ENCODE data around the gene POC1A. TPM values are rescaled to one million over a fixed set of nuclear protein-coding genes. Genes with fewer than 3 reads are reported as not detected.

Gene POC1A
- polyA plus RNA-seq, 1 donor (not counting 4 experiments of a cell fraction or from before 2014, with no cell fraction given): 11.5 TPM

GRCh38 chr3:52185837-52186236 is 31.6 kb upstream of the POC1A start:
- DNase-seq (ENCODE audit: low read depth, low spot score): no peak

GRCh38 chr3:52185311-52185710 is 31.1 kb upstream of the POC1A start:
- H4K20me1 ChIP-seq (ENCODE audit: control insufficient read depth, extremely low read depth, insufficient read depth, low read length): no peaks in the 10 kb centered on the region
- H3K27me3 ChIP-seq (ENCODE audit: control insufficient read depth, extremely low read depth, insufficient read depth, low read length): no peaks in the 10 kb centered on the region
- no peak overlapping the region for H3K4me3 ChIP-seq (ENCODE audit: control insufficient read depth in 2 of 3, extremely low read depth in 1 of 3, insufficient read depth in 2 of 3, low read depth in 1 of 3, low read length in 3 of 3)
- H3K9ac ChIP-seq (ENCODE audit: control insufficient read depth, extremely low read depth, insufficient read depth, low read length): no peak overlapping the region
- dilution Hi-C loops (cut with MboI; ENCODE audit: extremely low pct_ligation_motif_present, low sequenced_read_pairs): no loop called here
- H3K9me1 ChIP-seq (ENCODE audit: control insufficient read depth, extremely low read depth, insufficient read depth, low read length): no peaks in the 10 kb centered on the region
- H2AFZ ChIP-seq (ENCODE audit: control insufficient read depth, low read length): no peak overlapping the region
- no peak overlapping the region for H3K27ac ChIP-seq (ENCODE audit: control insufficient read depth, insufficient read depth, low read length)
- H3K9me3 ChIP-seq (ENCODE audit: control insufficient read depth, low read depth, low read length): no peaks in the 10 kb centered on the region
- no peak for FAIRE-seq
- no peak for DNase-seq (ENCODE audit: low read depth, low spot score)
- H3K4me1 ChIP-seq (ENCODE audit: control insufficient read depth, extremely low read depth, insufficient read depth, low read length): peaks cover 3% of the 10 kb centered on the region
- H3K4me2 ChIP-seq (ENCODE audit: control insufficient read depth, extremely low read depth, insufficient read depth, low read depth, low read length): no peak overlapping the region
- H3K36me3 ChIP-seq (ENCODE audit: control insufficient read depth in 2 of 2, extremely low read depth in 1 of 2, insufficient read depth in 2 of 2, low read length in 2 of 2): no peaks in the 10 kb centered on the region
- no peaks in the 10 kb centered on the region for H3K79me2 ChIP-seq (ENCODE audit: control insufficient read depth, insufficient read depth, low read length)
- TF ChIP-seq EZH2 (IDR thresholded peaks at IDR 0.05; ENCODE audit: low read length) (no peak), CTCF (optimal IDR thresholded peaks at IDR 0.05 in 1 of 3, IDR thresholded peaks at IDR 0.05 in 1 of 3, conservative IDR thresholded peaks at IDR 0.05 in 1 of 3; ENCODE audit: extremely low read depth in 1 of 3, insufficient read depth in 2 of 3, low read length in 3 of 3) (no peak)

More at GRCh38 chr3:52185837-52186236, 31.6 kb upstream of the POC1A start:
- H3K4me3 ChIP-seq (ENCODE audit: control insufficient read depth in 2 of 3, extremely low read depth in 1 of 3, insufficient read depth in 2 of 3, low read depth in 1 of 3, low read length in 3 of 3): no peak overlapping the region
- H3K9me3 ChIP-seq (ENCODE audit: control insufficient read depth, low read depth, low read length): no peaks in the 10 kb centered on the region
- peaks cover 3% of the 10 kb centered on the region for H3K4me1 ChIP-seq (ENCODE audit: control insufficient read depth, extremely low read depth, insufficient read depth, low read length)
- no peak overlapping the region for H2AFZ ChIP-seq (ENCODE audit: control insufficient read depth, low read length)
- no peaks in the 10 kb centered on the region for H3K79me2 ChIP-seq (ENCODE audit: control insufficient read depth, insufficient read depth, low read length)
- TF ChIP-seq EZH2 (IDR thresholded peaks at IDR 0.05; ENCODE audit: low read length): no peak
- TF ChIP-seq CTCF (optimal IDR thresholded peaks at IDR 0.05 in 1 of 3, IDR thresholded peaks at IDR 0.05 in 1 of 3, conservative IDR thresholded peaks at IDR 0.05 in 1 of 3; ENCODE audit: extremely low read depth in 1 of 3, insufficient read depth in 2 of 3, low read length in 3 of 3): no peak
- no peak overlapping the region for H3K4me2 ChIP-seq (ENCODE audit: control insufficient read depth, extremely low read depth, insufficient read depth, low read depth, low read length)
- H3K27ac ChIP-seq (ENCODE audit: control insufficient read depth, insufficient read depth, low read length): no peak overlapping the region
- H3K36me3 ChIP-seq (ENCODE audit: control insufficient read depth in 2 of 2, extremely low read depth in 1 of 2, insufficient read depth in 2 of 2, low read length in 2 of 2): no peaks in the 10 kb centered on the region
- no peak overlapping the region for H3K9ac ChIP-seq (ENCODE audit: control insufficient read depth, extremely low read depth, insufficient read depth, low read length)
- dilution Hi-C loops (cut with MboI; ENCODE audit: extremely low pct_ligation_motif_present, low sequenced_read_pairs): no loop called here
- no peaks in the 10 kb centered on the region for H3K9me1 ChIP-seq (ENCODE audit: control insufficient read depth, extremely low read depth, insufficient read depth, low read length)
- FAIRE-seq: no peak
- no peaks in the 10 kb centered on the region for H4K20me1 ChIP-seq (ENCODE audit: control insufficient read depth, extremely low read depth, insufficient read depth, low read length)
- H3K27me3 ChIP-seq (ENCODE audit: control insufficient read depth, extremely low read depth, insufficient read depth, low read length): no peaks in the 10 kb centered on the region

Data from keratinocyte (primary cell).